Peyer's patch (tissue), 4 donors: ENCODE results near the gene IFRD2.

Experiments
- CTCF ChIP-seq, 6 experiments: fragments of 450-650 bp in 4 of 6; fragments of 200-600 bp in 2 of 6; sonication (generic) in 1 of 6; IDR thresholded peaks; one replicate each; pipeline ENCODE4 v1.5.1; 2017 to 2019; ENCODE audit warnings: antibody characterized with exemption in 6 of 6, mild to moderate bottlenecking in 3 of 6, moderate library complexity in 1 of 6
- POLR2A ChIP-seq, 2 donors: fragments of 450-650 bp; IDR thresholded peaks; one replicate each; pipeline ENCODE4 v1.5.1; 2017; ENCODE audit warnings: antibody characterized with exemption in 2 of 2, mild to moderate bottlenecking in 2 of 2, moderate library complexity in 2 of 2

GRCh38 chr3:50338965-50339364 lies 46.7 kb upstream of the IFRD2 start:
- TF ChIP-seq POLR2A (IDR thresholded peaks at IDR 0.05) (no peak), CTCF (IDR thresholded peaks at IDR 0.05) (peak in 1 of 6 experiments; percentile 8)
